Thoracic aorta (tissue), 2 donors: ENCODE data around the gene SNX27. TPM values are rescaled to one million over a fixed set of nuclear protein-coding genes. Genes with fewer than 3 reads are reported as not detected.

Experiments used
- ATAC-seq: fragments of 150-250 bp; one replicate; pipeline ENCODE4 v1.8.0; 2017; ENCODE audit warnings: low read depth; ENCODE audit not compliant: insufficient number of reproducible peaks, low FRiP score
- DNase-seq: peaks from one replicate; pipeline ENCODE4 v3.0.0-alpha.2; 2020; ENCODE audit warnings: low spot score
- H3K27ac ChIP-seq, 2 donors: fragments of 200-600 bp; sonication (generic); 1 replicate in 1 of 2; 2 replicates in 1 of 2; pipeline ENCODE4 v1.5.1; 2016; ENCODE audit warnings: mild to moderate bottlenecking in 2 of 2, moderate library complexity in 2 of 2
- H3K27me3 ChIP-seq: fragments of 200-600 bp; sonication (generic); replicated peaks from 2 replicates; pipeline ENCODE4 v1.6.0; 2016; ENCODE audit warnings: mild to moderate bottlenecking; ENCODE audit not compliant: insufficient read depth
- H3K36me3 ChIP-seq: fragments of 200-600 bp; sonication (generic); one replicate; pipeline ENCODE4 v1.5.1; 2016
- H3K4me1 ChIP-seq, 2 donors: fragments of 200-600 bp; sonication (generic); 1 replicate in 1 of 2; 2 replicates in 1 of 2; pipeline versions ENCODE4 v1.5.1 to v1.6.0; 2016; ENCODE audit warnings: low read depth in 2 of 2, mild to moderate bottlenecking in 1 of 2; ENCODE audit not compliant: control insufficient read depth in 1 of 2
- H3K4me3 ChIP-seq: fragments of 200-600 bp; sonication (generic); 2 replicates; pipeline ENCODE4 v1.5.1; 2016; ENCODE audit warnings: mild to moderate bottlenecking
- H3K9me3 ChIP-seq: fragments of 200-600 bp; sonication (generic); 2 replicates; pipeline ENCODE4 v1.5.1; 2016
- CTCF ChIP-seq: fragments of 200-600 bp; sonication (generic); IDR thresholded peaks from one replicate; pipeline ENCODE4 v1.5.1; 2019; ENCODE audit warnings: antibody characterized with exemption
- total RNA-seq, 2 donors: library from RNA; depleted of rRNA; stranded (reverse); fragments of >200 nt; gene quantifications; one replicate each; pipeline versions ENCODE4 v1.1.0 to v1.2.3, GENCODE V29; 2016

SNX27 gene
- total RNA-seq, 2 donors from 2014 or later = 25.6 to 46.7 TPM

- Histone ChIP-seq H3K9me3 (no peaks in the 10 kb centered on the region), H3K4me1 (no peaks in the 10 kb centered on the region), H3K36me3 (peaks cover 3% of the 10 kb centered on the region), H3K27me3 (no peaks in the 10 kb centered on the region), H3K27ac (no peak overlapping the region), H3K4me3 (no peak overlapping the region)
- no peak for DNase-seq
- no peak for TF ChIP-seq CTCF
- ATAC-seq = no peak
These were observed 41.0 kb upstream of the SNX27 start for GRCh38 chr1:151570819-151571218.

DNA sequence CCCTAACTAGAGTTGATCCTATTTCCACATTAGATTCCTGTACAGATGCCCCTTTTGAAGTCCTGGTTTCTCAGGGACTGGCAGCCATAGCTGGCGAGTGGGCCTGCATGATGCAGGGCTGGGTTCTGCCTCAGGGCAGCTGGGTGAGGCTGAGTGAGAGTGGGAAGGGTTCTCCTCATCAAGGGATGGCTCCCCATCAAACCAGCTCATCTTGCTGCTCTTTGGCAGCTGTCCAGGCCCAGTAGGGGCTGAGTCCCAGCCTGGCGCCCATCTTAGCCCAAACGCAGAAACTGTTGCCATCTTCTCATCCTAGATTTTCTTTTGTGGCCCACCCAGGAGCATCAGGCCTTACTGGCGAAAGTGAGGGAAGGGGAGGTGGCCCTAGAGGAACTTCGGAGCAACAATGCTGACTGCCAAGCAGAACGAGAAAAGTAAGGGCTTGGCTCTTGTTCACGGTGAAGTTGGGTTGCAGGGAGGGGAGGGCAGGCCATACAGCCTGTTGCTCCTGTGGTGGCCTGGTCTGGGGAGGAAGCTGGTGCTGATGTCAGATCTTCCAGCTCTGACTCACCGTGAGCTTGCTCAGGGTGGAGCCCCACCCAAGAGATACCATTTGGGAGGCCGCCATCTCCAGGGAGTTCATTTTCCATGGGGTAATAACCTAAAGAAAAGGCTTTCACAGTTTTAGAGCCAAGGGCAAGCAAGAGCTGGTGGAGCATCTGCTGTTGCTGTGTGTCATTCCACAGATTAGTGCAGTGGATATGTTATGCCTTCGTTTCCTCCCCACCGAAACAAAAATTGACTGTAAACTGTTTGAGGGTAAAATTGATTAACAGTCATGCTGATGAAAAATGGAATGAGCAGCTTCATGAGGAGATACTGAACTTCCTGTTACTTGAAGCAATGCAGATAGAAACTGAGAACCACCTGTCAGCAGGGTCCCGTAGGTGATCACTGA lies 37.0 kb upstream of the SNX27 start:
- Histone ChIP-seq H3K4me3 (no peak overlapping the region), H3K9me3 (no peaks in the 10 kb centered on the region), H3K36me3 (peaks cover 17% of the 10 kb centered on the region), H3K4me1 (no peaks in the 10 kb centered on the region), H3K27me3 (no peaks in the 10 kb centered on the region), H3K27ac (no peak overlapping the region)
- ATAC-seq = no peak
- TF ChIP-seq CTCF = no peak
- no peak for DNase-seq

DNA sequence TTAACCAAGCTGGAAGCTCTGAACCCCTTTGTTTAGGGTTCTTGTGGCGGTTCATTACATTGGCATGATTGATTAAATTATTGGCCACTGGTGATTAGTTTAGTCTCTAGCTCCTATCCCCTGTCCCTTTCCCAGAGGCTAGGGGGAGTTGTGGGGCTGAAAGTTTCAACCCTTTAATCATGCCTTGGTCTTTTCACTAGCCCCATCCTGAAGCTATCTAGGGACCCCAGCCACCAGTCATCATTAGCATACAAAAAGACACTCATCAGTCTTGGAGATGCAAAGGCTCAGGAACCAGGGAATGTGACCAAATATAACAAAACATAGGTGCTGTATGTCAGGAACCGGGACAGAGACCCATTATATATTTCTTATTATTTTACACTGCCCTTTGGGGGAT lies 34.7 kb upstream of the SNX27 start:
- H3K36me3 ChIP-seq = peaks cover 27% of the 10 kb centered on the region
- H3K27me3 ChIP-seq = no peaks in the 10 kb centered on the region
- no peak overlapping the region for H3K27ac ChIP-seq
- DNase-seq (no peak), ATAC-seq (no peak)
- no peak overlapping the region for H3K4me3 ChIP-seq
- no peaks in the 10 kb centered on the region for H3K9me3 ChIP-seq
- TF ChIP-seq CTCF = no peak
- no peaks in the 10 kb centered on the region for H3K4me1 ChIP-seq

DNA sequence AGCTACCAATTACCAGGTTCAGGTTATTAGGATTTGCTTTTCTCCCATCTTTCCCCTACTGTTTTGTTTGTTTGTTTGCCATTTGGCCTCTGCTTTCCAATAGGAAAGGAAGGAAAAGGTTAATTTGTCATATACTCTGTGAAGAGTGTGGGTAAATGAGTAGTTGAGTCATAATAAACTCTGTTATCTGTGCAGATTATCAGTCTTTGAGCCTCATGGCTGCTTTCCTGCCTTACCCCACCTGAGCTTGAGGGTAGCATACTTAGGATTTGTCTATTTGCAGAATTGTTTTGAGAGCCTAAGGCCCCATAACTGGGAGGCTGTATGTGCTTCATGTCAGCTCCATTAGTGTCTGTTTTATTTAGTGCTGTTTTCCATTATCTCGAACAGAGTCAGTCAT lies 32.9 kb upstream of the SNX27 start:
- no peak overlapping the region for H3K27ac ChIP-seq
- H3K9me3 ChIP-seq = no peaks in the 10 kb centered on the region
- no peak for TF ChIP-seq CTCF
- H3K4me1 ChIP-seq = no peaks in the 10 kb centered on the region
- ATAC-seq = no peak
- H3K27me3 ChIP-seq = no peaks in the 10 kb centered on the region
- no peak for DNase-seq
- peaks cover 27% of the 10 kb centered on the region for H3K36me3 ChIP-seq
- H3K4me3 ChIP-seq = no peak overlapping the region

GRCh38 chr1:151579436-151580225 lies 32.2 kb upstream of the SNX27 start:
- TF ChIP-seq CTCF = no peak
- ATAC-seq (no peak), DNase-seq (no peak)
- Histone ChIP-seq H3K36me3 (peaks cover 27% of the 10 kb centered on the region), H3K27ac (no peak overlapping the region), H3K27me3 (no peaks in the 10 kb centered on the region), H3K4me1 (no peaks in the 10 kb centered on the region), H3K9me3 (no peaks in the 10 kb centered on the region), H3K4me3 (no peak overlapping the region)
